Coronary artery (tissue), 2 donors: ENCODE results near the gene KCTD10.
A peak's percentile ranks its signal among the peaks of the same experiment; 100 is the strongest.
"Not testable (repeated sequence)": the region's sequence is repeated elsewhere in the genome, so short reads cannot be mapped to it uniquely, and the experiment has no call there.

ENCODE experiments used
- DNase-seq: peaks from one replicate; pipeline ENCODE4 v3.0.0-alpha.2; 2017; ENCODE audit warnings: low spot score
- H3K27ac ChIP-seq, 2 donors: fragments of 200-600 bp; sonication (generic); one replicate each; pipeline ENCODE4 v1.5.1; 2016 to 2019
- H3K4me3 ChIP-seq: fragments of 200-600 bp; sonication (generic); 2 replicates; pipeline ENCODE4 v1.5.1; 2016; ENCODE audit warnings: mild to moderate bottlenecking, moderate library complexity
- TF ChIP-seq, protein P1 (sequence below): fragments of 200-600 bp; sonication (generic); IDR thresholded peaks from one replicate; pipeline ENCODE4 v1.5.1; 2019; ENCODE audit warnings: antibody characterized with exemption

Gene KCTD10

DNA sequence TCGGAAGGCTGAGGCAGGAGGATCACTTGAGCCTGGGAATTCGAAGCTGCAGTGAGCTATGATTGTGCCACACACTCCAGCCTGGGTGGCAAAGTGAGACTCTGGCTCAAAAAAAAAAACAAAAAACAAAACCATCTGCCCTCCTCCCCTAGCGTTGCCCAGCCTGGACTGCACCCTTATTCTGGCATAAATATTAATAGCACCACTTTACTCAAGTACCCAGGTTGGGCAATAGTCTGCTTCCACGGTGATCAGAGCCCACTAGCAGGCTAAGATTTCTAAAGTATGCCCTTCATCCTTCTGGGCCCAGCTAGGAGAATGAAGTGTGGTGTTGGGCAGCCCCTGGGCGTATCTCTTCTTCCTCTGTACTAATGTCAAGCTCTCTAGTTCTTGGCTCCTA is 33.3 kb downstream of the KCTD10 start:
- TF ChIP-seq, protein P1, sequence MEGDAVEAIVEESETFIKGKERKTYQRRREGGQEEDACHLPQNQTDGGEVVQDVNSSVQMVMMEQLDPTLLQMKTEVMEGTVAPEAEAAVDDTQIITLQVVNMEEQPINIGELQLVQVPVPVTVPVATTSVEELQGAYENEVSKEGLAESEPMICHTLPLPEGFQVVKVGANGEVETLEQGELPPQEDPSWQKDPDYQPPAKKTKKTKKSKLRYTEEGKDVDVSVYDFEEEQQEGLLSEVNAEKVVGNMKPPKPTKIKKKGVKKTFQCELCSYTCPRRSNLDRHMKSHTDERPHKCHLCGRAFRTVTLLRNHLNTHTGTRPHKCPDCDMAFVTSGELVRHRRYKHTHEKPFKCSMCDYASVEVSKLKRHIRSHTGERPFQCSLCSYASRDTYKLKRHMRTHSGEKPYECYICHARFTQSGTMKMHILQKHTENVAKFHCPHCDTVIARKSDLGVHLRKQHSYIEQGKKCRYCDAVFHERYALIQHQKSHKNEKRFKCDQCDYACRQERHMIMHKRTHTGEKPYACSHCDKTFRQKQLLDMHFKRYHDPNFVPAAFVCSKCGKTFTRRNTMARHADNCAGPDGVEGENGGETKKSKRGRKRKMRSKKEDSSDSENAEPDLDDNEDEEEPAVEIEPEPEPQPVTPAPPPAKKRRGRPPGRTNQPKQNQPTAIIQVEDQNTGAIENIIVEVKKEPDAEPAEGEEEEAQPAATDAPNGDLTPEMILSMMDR, result no peak
- Histone ChIP-seq H3K27ac (peak overlapping the region in 1 of 2 donors; percentile 47), H3K4me3 (no peak overlapping the region)
- no peak for DNase-seq

DNA sequence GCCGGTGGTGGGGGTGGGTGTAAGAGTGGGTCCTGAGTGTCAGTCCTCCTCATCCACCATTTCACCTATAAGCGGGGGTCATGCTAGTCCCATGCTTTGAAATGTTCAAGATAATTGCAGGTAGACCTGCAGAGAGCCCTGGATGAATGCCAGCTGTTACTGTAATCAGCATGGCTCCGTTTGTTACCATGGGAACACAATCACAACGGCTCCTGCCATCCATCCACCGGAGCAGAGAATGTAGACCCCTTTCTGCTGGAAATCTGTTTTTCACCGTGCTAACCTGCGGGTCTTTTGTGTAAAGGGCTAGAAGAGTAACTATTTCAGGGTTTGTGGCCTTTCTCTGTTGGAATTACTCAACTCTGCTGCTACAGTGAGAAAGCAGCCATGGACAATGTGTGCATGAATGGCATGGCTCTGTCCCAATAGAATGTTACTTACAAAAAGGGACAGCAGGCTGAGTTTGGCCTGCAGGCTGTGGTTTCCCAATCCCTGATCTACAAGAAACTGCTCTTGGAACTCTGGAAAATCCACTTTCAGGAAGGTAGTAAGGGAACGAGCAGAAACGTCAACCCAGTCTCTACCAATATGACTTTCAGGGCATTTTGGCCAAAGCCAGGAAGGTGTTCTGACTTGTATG is 36.1 kb downstream of the KCTD10 start:
- Histone ChIP-seq H3K27ac (no peak overlapping the region), H3K4me3 (no peak overlapping the region)
- no peak for DNase-seq
- TF ChIP-seq, protein P1, result no peak

DNA sequence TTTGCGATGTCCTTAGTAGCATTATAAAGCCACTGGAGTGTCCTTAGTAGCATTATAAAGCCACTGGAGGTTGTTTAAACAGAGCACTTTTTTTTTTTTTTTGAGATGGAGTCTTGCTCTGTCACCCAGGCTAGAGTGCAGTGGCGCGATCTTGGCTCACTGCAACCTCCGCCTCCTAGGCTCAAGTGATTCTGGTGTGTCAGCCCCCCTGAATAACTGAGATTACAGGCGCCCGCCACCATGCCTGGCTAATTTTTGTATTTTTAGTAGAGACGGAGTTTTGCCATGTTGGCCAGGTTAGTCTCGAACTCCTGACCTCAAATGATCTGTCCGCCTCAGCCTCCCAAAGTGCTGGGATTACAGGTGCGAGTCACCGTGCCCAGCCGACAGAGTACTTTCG is 37.1 kb downstream of the KCTD10 start:
- not testable (repeated sequence) for H3K27ac ChIP-seq, DNase-seq, H3K4me3 ChIP-seq

DNA sequence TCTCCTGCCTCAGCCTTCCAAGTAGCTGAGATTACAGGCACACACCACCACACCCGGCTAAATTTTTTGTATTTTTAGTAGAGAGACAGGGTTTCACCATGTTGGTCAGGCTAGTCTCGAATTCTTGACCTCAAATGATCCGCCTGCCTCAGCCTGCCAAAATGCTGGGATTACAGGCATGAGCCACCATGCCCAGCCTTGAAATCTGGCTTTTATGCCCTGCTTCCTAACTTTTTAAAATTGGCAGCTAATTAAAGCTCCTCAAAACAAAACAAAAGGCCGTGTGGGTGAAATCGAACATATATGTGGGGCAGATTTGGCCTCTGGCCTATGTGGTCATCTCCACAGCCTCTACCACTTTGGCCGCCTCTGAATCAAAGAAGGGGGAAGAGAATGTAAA is 37.9 kb downstream of the KCTD10 start:
- Histone ChIP-seq H3K4me3 (no peak overlapping the region), H3K27ac (no peak overlapping the region)
- DNase-seq, result no peak
- TF ChIP-seq, protein P1, result no peak

DNA sequence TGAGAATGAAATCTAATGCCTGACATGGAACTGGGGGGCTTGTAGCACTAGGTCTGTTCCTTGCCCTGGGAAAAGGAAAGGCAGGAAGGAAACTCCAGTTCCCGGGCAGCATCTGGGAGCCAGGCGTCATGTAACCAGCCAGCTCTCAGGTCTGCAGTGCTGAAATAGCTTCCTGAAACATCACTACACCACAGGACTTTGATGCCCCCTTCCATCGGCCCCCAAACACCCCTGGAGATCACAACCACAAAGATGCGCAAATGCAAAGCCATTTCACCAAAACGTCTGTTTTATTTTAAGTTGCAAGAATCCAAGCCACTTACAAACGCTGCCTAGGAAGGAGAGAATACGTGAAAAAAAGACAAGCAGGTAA is 40.9 kb downstream of the KCTD10 start:
- no peak overlapping the region for H3K27ac ChIP-seq
- TF ChIP-seq, protein P1, result no peak
- H3K4me3 ChIP-seq, result no peak overlapping the region
- DNase-seq, result no peak

DNA sequence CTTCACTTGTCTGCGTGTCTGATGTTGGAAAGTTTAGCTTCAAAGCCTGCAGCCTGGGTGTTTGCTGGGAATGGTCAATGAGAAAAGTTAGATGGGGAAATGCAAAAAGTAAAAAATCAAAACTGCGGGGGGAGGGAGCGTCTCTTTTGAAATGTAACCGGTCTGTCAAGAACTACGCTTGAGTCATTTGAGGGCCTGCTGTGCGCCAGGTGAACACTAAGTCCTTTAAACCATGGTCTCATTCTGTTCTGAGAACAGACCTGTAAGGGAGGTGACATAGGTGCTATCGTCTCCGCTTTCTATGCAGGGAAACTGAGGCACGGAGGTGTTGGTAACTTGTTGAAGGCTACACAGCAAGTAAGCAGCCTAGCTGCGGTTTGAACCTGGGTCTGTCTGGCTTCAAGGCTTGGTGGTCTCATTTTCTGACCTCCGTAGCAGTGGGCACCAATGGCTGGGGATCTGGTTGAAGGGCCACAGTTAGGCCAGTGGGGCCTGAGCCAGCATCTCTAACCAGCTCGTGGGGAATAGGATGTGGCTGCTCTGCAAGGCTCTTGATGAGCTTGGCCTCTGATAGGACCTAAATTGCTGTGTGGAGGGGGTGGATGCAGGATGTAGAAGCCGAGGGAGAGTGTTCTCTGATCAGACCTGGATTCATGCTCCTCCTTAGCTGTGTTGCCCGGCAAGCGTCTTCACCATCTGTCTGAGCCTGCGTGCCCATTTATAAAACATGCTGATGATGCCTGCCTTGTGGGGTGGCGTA is 41.5 kb downstream of the KCTD10 start:
- Histone ChIP-seq H3K27ac (no peak overlapping the region), H3K4me3 (no peak overlapping the region)
- DNase-seq, result no peak
- TF ChIP-seq, protein P1, result no peak

DNA sequence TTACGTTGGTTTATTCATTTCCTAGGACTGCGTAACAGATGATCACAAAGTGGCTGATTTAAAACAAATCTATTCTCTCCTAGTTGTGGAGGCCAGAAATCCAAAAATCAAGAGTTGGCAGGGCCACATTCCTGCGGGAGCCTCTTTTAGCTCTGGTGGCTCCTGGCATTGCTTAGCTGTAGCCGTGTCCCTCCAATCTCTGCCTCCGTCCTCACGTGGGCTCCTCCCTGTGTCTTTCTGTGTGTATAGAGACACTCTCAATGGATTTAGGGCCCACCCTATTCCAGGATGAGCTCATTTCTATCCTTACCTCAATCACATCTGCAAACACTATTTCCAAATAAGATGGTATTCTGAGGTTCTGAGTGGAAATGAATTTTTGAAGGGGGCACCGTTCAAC is 42.5 kb downstream of the KCTD10 start:
- H3K27ac ChIP-seq, result no peak overlapping the region
- TF ChIP-seq, protein P1, result no peak
- no peak overlapping the region for H3K4me3 ChIP-seq
- DNase-seq, result no peak
